HG03521 (cell line): ENCODE measurements around the gene MUC5B.
"Not testable (repeated sequence)": the region's sequence is repeated elsewhere in the genome, so short reads cannot be mapped to it uniquely, and the experiment has no call there.

Experiments used
- ATAC-seq: cut with Tn5 transposase; IDR thresholded peaks from one replicate; pipeline ENCODE4 v1.9.1; 2021; ENCODE audit warnings: mild to moderate bottlenecking, moderate library complexity; ENCODE audit not compliant: unreplicated experiment

The MUC5B gene

GRCh38 chr11:1188451-1189130, 34.3 kb upstream of the MUC5B start:
- ATAC-seq, result not testable (repeated sequence)

- ATAC-seq, result not testable (repeated sequence)
Observed at GRCh38 chr11:1189816-1190215, 33.0 kb upstream of the MUC5B start.

- ATAC-seq, result not testable (repeated sequence)
Observed at GRCh38 chr11:1191786-1192470, 30.9 kb upstream of the MUC5B start.

- ATAC-seq, result no peak
Observed at GRCh38 chr11:1192741-1193325, 30.0 kb upstream of the MUC5B start.

GRCh38 chr11:1193326-1194230, 29.3 kb upstream of the MUC5B start:
- no peak for ATAC-seq

- ATAC-seq, result no peak
Observed at GRCh38 chr11:1194231-1194976, 28.5 kb upstream of the MUC5B start.

- no peak for ATAC-seq
Observed at GRCh38 chr11:1194977-1195681, 27.7 kb upstream of the MUC5B start.

- ATAC-seq, result no peak
Observed at GRCh38 chr11:1195682-1196515, 27.0 kb upstream of the MUC5B start.

- no peak for ATAC-seq
Observed at GRCh38 chr11:1196516-1197391, 26.1 kb upstream of the MUC5B start.

GRCh38 chr11:1197431-1197885, 25.4 kb upstream of the MUC5B start:
- no peak for ATAC-seq

- ATAC-seq, result no peak
Observed at GRCh38 chr11:1197886-1198560, 24.8 kb upstream of the MUC5B start.

GRCh38 chr11:1198561-1199240, 24.2 kb upstream of the MUC5B start:
- ATAC-seq, result no peak

GRCh38 chr11:1199241-1199750, 23.6 kb upstream of the MUC5B start:
- no peak for ATAC-seq

- no peak for ATAC-seq
Observed at GRCh38 chr11:1199751-1200610, 22.9 kb upstream of the MUC5B start.

GRCh38 chr11:1200611-1201191, 22.2 kb upstream of the MUC5B start:
- ATAC-seq, result no peak
